NB4 (cell line): ENCODE results near the gene CTNND2.

ENCODE experiments used
- MYC ChIP-seq: IDR thresholded peaks from 2 replicates; pipeline ENCODE4 v1.6.1; 2011; ENCODE audit warnings: low read depth, low read length
- POLR2A ChIP-seq: IDR thresholded peaks from 2 replicates; pipeline ENCODE4 v1.6.1; 2011; ENCODE audit warnings: mild to moderate bottlenecking; ENCODE audit not compliant: insufficient read length; ENCODE audit errors: extremely low read depth
- TF ChIP-seq, protein P1 (sequence below): IDR thresholded peaks from one replicate; pipeline ENCODE4 v1.5.1; 2012; ENCODE audit warnings: low read depth, low read length

DNA sequence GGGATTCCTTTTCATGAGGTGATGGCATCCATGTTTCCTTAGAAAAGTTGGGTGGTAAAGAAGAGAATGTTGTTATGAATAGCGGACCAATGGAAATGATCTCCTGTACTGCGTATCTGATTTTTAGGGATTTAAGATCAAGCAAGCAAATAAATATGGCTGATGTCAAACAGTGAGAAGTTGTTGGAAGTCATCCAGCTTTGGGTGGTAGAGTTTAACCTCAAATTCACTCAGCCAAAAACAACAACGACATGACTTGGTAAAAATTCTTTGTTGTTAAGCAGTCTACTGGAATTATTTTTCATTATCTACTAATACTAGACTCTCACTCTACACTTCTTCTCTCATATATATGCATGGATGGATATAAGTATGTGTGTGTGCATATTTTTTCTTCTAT lies 426.5 kb downstream of the CTNND2 start:
- TF ChIP-seq, protein P1, sequence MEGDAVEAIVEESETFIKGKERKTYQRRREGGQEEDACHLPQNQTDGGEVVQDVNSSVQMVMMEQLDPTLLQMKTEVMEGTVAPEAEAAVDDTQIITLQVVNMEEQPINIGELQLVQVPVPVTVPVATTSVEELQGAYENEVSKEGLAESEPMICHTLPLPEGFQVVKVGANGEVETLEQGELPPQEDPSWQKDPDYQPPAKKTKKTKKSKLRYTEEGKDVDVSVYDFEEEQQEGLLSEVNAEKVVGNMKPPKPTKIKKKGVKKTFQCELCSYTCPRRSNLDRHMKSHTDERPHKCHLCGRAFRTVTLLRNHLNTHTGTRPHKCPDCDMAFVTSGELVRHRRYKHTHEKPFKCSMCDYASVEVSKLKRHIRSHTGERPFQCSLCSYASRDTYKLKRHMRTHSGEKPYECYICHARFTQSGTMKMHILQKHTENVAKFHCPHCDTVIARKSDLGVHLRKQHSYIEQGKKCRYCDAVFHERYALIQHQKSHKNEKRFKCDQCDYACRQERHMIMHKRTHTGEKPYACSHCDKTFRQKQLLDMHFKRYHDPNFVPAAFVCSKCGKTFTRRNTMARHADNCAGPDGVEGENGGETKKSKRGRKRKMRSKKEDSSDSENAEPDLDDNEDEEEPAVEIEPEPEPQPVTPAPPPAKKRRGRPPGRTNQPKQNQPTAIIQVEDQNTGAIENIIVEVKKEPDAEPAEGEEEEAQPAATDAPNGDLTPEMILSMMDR: no peak
- no peak for TF ChIP-seq MYC
- TF ChIP-seq POLR2A: no peak
